Karpas-422 (cell line): ENCODE data around the gene SPEM3. TPM values are rescaled to one million over a fixed set of nuclear protein-coding genes. Genes with fewer than 3 reads are reported as not detected.
A peak's percentile ranks its signal among the peaks of the same experiment; 100 is the strongest.

ENCODE experiments used
- DNase-seq: peaks from one replicate; pipeline ENCODE4 v3.0.0-alpha.2; 2015
- H2AFZ ChIP-seq: fragments of 200-600 bp; sonication (generic); 2 replicates; pipeline ENCODE4 v1.6.1; 2014; ENCODE audit warnings: antibody characterized with exemption, low read length, mixed read lengths
- H3K27ac ChIP-seq: fragments of 200-600 bp; sonication (generic); 2 replicates; pipeline ENCODE4 v1.5.1; 2014; ENCODE audit warnings: mild to moderate bottlenecking, low read length, moderate library complexity
- H3K27me3 ChIP-seq: fragments of 200-600 bp; sonication (generic); 2 replicates; pipeline ENCODE4 v1.6.1; 2014; ENCODE audit warnings: low read length, mixed read lengths
- H3K36me3 ChIP-seq: fragments of 200-600 bp; sonication (generic); 2 replicates; pipeline ENCODE4 v1.6.1; 2014; ENCODE audit warnings: low read length, mixed read lengths; ENCODE audit not compliant: insufficient read depth
- H3K4me1 ChIP-seq: fragments of 200-600 bp; sonication (generic); 2 replicates; pipeline ENCODE4 v1.6.1; 2014; ENCODE audit warnings: mild to moderate bottlenecking, low read length, mixed read lengths
- H3K4me2 ChIP-seq: fragments of 200-600 bp; sonication (generic); 2 replicates; pipeline ENCODE4 v1.6.1; 2014; ENCODE audit warnings: low read length, low read depth, mild to moderate bottlenecking; ENCODE audit not compliant: poor library complexity, severe bottlenecking
- H3K4me3 ChIP-seq: fragments of 200-600 bp; sonication (generic); 2 replicates; pipeline ENCODE4 v1.5.1; 2014; ENCODE audit warnings: mild to moderate bottlenecking, antibody characterized with exemption, low read length, mixed read lengths
- H3K79me2 ChIP-seq: fragments of 200-600 bp; sonication (generic); 2 replicates; pipeline ENCODE4 v1.6.1; 2014; ENCODE audit warnings: mild to moderate bottlenecking, low read length, mixed read lengths
- H3K9ac ChIP-seq: fragments of 200-600 bp; sonication (generic); 2 replicates; pipeline ENCODE4 v1.6.0; 2014; ENCODE audit warnings: low read length
- H3K9me2 ChIP-seq: fragments of 200-600 bp; sonication (generic), shearing (Covaris generic); replicated peaks from 2 replicates; pipeline ENCODE4 v1.6.0; 2014; ENCODE audit warnings: mild to moderate bottlenecking, low read length, moderate library complexity; ENCODE audit not compliant: insufficient read depth
- H3K9me3 ChIP-seq: fragments of 300-700, 200-600 bp; sonication (generic); 2 replicates; pipeline ENCODE4 v1.6.1; 2014; ENCODE audit warnings: low read length, mixed read lengths
- H4K20me1 ChIP-seq: fragments of 200-600 bp; sonication (generic); 2 replicates; pipeline ENCODE4 v1.6.1; 2014; ENCODE audit warnings: mild to moderate bottlenecking, antibody characterized with exemption, low read length, low read depth; ENCODE audit not compliant: insufficient read depth
- total RNA-seq: library from RNA; depleted of rRNA; stranded (reverse); fragments of >200 nt; shearing (Covaris generic); gene quantifications from 2 replicates; pipeline ENCODE4 v1.2.3, GENCODE V29; 2014; ENCODE audit warnings: low replicate concordance

The SPEM3 gene
- total RNA-seq, 1 experiment from 2014 or later, result not detected

- Histone ChIP-seq H3K27me3 (no peaks in the 10 kb centered on the region), H3K4me2 (no peak overlapping the region), H3K9me3 (no peaks in the 10 kb centered on the region), H2AFZ (no peak overlapping the region), H3K4me1 (peaks cover 14% of the 10 kb centered on the region), H3K9ac (no peak overlapping the region), H3K79me2 (peaks cover 5% of the 10 kb centered on the region; the same call in 1 of the 2 replicates), H3K4me3 (no peak overlapping the region), H3K36me3 (no peaks in the 10 kb centered on the region), H3K9me2 (no peaks in the 10 kb centered on the region), H3K27ac (no peak overlapping the region), H4K20me1 (no peaks in the 10 kb centered on the region)
- DNase-seq, result no peak
Observed at GRCh38 chr17:7396147-7396546, 32.5 kb upstream of the SPEM3 start.

GRCh38 chr17:7398612-7399011 is 30.0 kb upstream of the SPEM3 start:
- Histone ChIP-seq H3K9me2 (no peaks in the 10 kb centered on the region), H2AFZ (no peak overlapping the region), H3K79me2 (peaks cover under 1% of the 10 kb centered on the region; the same call in 1 of the 2 replicates), H3K27me3 (no peaks in the 10 kb centered on the region), H3K9ac (no peak overlapping the region), H3K36me3 (no peaks in the 10 kb centered on the region), H3K9me3 (no peaks in the 10 kb centered on the region), H4K20me1 (no peaks in the 10 kb centered on the region; the same call in 1 of the 2 replicates), H3K4me1 (peaks cover 17% of the 10 kb centered on the region), H3K4me3 (no peak overlapping the region), H3K4me2 (no peak overlapping the region), H3K27ac (no peak overlapping the region)
- no peak for DNase-seq

GRCh38 chr17:7403043-7403726 is 25.5 kb upstream of the SPEM3 start:
- Histone ChIP-seq H3K9ac (peak overlapping the region; percentile 91), H3K79me2 (no peaks in the 10 kb centered on the region), H4K20me1 (no peaks in the 10 kb centered on the region; the same call in 1 of the 2 replicates), H3K36me3 (no peaks in the 10 kb centered on the region), H3K9me2 (no peaks in the 10 kb centered on the region), H3K27me3 (no peaks in the 10 kb centered on the region), H3K4me1 (peaks cover 9% of the 10 kb centered on the region), H2AFZ (peak overlapping the region; percentile 85; the same call in 1 of the 2 replicates), H3K9me3 (no peaks in the 10 kb centered on the region), H3K4me3 (peak overlapping the region; percentile 91), H3K27ac (peak overlapping the region; percentile 69), H3K4me2 (peak overlapping the region; percentile 94)
- peak; percentile 74 for DNase-seq

- DNase-seq, result no peak
- Histone ChIP-seq H3K27me3 (no peaks in the 10 kb centered on the region), H3K4me2 (peak overlapping the region; percentile 94), H3K4me1 (peaks cover 9% of the 10 kb centered on the region), H3K4me3 (peak overlapping the region; percentile 91), H2AFZ (peak overlapping the region; percentile 85; the same call in 1 of the 2 replicates), H3K36me3 (no peaks in the 10 kb centered on the region), H3K9me3 (no peaks in the 10 kb centered on the region), H3K79me2 (no peaks in the 10 kb centered on the region), H3K9me2 (no peaks in the 10 kb centered on the region), H4K20me1 (no peaks in the 10 kb centered on the region; the same call in 1 of the 2 replicates), H3K27ac (peak overlapping the region; percentile 69), H3K9ac (peak overlapping the region; percentile 91)
Observed at GRCh38 chr17:7403727-7403976, 25.0 kb upstream of the SPEM3 start.

- Histone ChIP-seq H3K27me3 (no peaks in the 10 kb centered on the region), H3K9me2 (no peaks in the 10 kb centered on the region), H3K4me3 (peak within 1 kb of the TSS; percentile 91), H3K27ac (peak within 1 kb of the TSS; percentile 69), H2AFZ (peak within 1 kb of the TSS; percentile 85; the same call in 1 of the 2 replicates), H3K9ac (peak within 1 kb of the TSS; percentile 91), H3K36me3 (no peaks in the 10 kb centered on the region), H3K4me2 (peak within 1 kb of the TSS; percentile 94), H3K4me1 (peaks cover 9% of the 10 kb centered on the region), H4K20me1 (no peaks in the 10 kb centered on the region; the same call in 1 of the 2 replicates), H3K79me2 (no peaks in the 10 kb centered on the region), H3K9me3 (no peaks in the 10 kb centered on the region)
- peak; percentile 99 for DNase-seq
Observed at GRCh38 chr17:7403977-7404736, 24.5 kb upstream of the SPEM3 start, which contains the start of gene TMEM256. TSS of gene TMEM256 (minus strand) at chr17:7404097. CDS start at chr17:7404084, 13 bp downstream.

- H3K9ac ChIP-seq, result no peak overlapping the region
Observed at GRCh38 chr17:7404737-7405349, 23.8 kb upstream of the SPEM3 start.

GRCh38 chr17:7405350-7406234 is 23.1 kb upstream of the SPEM3 start:
- Histone ChIP-seq H3K9me2 (no peaks in the 10 kb centered on the region), H3K4me3 (no peak overlapping the region), H2AFZ (no peak overlapping the region), H3K36me3 (no peaks in the 10 kb centered on the region), H3K27me3 (no peaks in the 10 kb centered on the region), H3K4me1 (peaks cover 17% of the 10 kb centered on the region), H3K9ac (no peak overlapping the region), H4K20me1 (no peaks in the 10 kb centered on the region; the same call in 1 of the 2 replicates), H3K79me2 (no peaks in the 10 kb centered on the region), H3K9me3 (no peaks in the 10 kb centered on the region), H3K27ac (no peak overlapping the region), H3K4me2 (no peak overlapping the region)
- no peak for DNase-seq

More at GRCh38 chr17:7404737-7405349, 23.8 kb upstream of the SPEM3 start:
- Histone ChIP-seq H3K27ac (no peak overlapping the region), H3K4me1 (peaks cover 11% of the 10 kb centered on the region), H2AFZ (no peak overlapping the region), H3K79me2 (no peaks in the 10 kb centered on the region), H3K9me3 (no peaks in the 10 kb centered on the region), H4K20me1 (no peaks in the 10 kb centered on the region; the same call in 1 of the 2 replicates), H3K9me2 (no peaks in the 10 kb centered on the region), H3K36me3 (no peaks in the 10 kb centered on the region), H3K4me2 (no peak overlapping the region), H3K4me3 (no peak overlapping the region), H3K27me3 (no peaks in the 10 kb centered on the region)
- DNase-seq, result no peak
